HEK293T (cell line): Measurements from ENCODE around the gene EIF4B.

Source experiments
- BHLHE40 ChIP-seq: fragments of 450-650 bp; IDR thresholded peaks from 2 replicates; pipeline ENCODE4 v1.6.1; 2016; ENCODE audit warnings: mild to moderate bottlenecking, moderate library complexity, borderline replicate concordance
- CTBP1 ChIP-seq: fragments of 450-650 bp; IDR thresholded peaks from 2 replicates; pipeline ENCODE4 v1.6.1; 2016; ENCODE audit warnings: borderline replicate concordance
- ELF4 ChIP-seq: fragments of 450-650 bp; IDR thresholded peaks from 2 replicates; pipeline ENCODE4 v1.6.1; 2017; ENCODE audit warnings: antibody characterized with exemption
- FOXM1 ChIP-seq: fragments of 450-650 bp; IDR thresholded peaks from 2 replicates; pipeline ENCODE4 v1.6.1; 2017; ENCODE audit warnings: mild to moderate bottlenecking, borderline replicate concordance
- HDGF ChIP-seq: fragments of 450-650 bp; IDR thresholded peaks from 2 replicates; pipeline ENCODE4 v1.6.1; 2017; ENCODE audit warnings: antibody characterized with exemption, borderline replicate concordance
- NFRKB ChIP-seq: fragments of 450-650 bp; IDR thresholded peaks from 2 replicates; pipeline ENCODE4 v1.6.1; 2016; ENCODE audit warnings: mild to moderate bottlenecking, moderate library complexity
- SP1 ChIP-seq: fragments of 450-650 bp; IDR thresholded peaks from 2 replicates; pipeline ENCODE4 v1.6.1; 2017
- TARDBP ChIP-seq: fragments of 450-650 bp; IDR thresholded peaks from 2 replicates; pipeline ENCODE4 v1.6.1; 2016
- ZNF384 ChIP-seq: fragments of 450-650 bp; IDR thresholded peaks from 2 replicates; pipeline ENCODE4 v1.6.1; 2016

GRCh38 chr12:53074283-53074998, 68.2 kb downstream of the EIF4B start:
- TF ChIP-seq NFRKB (no peak), ELF4 (no peak), ZNF384 (no peak), FOXM1 (no peak), TARDBP (no peak), HDGF (no peak), CTBP1 (no peak), BHLHE40 (no peak), SP1 (no peak)
